Measurements from ENCODE around the gene STXBP5.

DNA sequence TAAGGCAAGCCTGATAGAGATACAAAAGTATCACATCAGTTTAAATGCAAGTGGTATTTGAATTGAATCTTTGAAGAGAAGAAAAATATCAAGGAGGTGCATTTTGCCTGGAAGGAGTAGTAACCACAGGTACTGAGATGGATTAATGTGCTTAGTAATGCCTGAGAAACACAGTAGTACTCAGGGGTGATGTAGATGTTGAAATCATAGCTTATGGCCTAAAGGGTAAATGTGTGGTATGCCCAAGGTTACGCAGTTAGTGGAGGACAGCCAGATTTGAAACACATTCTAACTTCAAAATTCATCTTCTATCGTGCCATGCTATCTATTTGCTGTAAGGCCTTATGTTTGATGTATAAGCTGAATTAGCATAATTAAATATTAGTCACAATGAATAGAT is 55.9 kb downstream of the STXBP5 start:
- TF ChIP-seq GATA2 (IDR thresholded peaks at IDR 0.05; ENCODE audit: low read depth, low read length) (no peak), GATA3 (IDR thresholded peaks at IDR 0.05; ENCODE audit: low read depth, low read length) (no peak)
